PFSK-1 (cell line): ENCODE measurements around the gene CCDC88C.

Experiments used
- FOXP2 ChIP-seq: optimal IDR thresholded peaks from 2 replicates; pipeline ENCODE3; 2011; ENCODE audit warnings: borderline replicate concordance, control low read depth, inconsistent platforms; ENCODE audit not compliant: insufficient read depth; ENCODE audit errors: extremely low read length, extremely low read depth
- POLR2AphosphoS5 ChIP-seq: IDR thresholded peaks from 2 replicates; pipeline ENCODE4 v1.6.1; 2012; ENCODE audit warnings: low read depth, mild to moderate bottlenecking, control low read depth, low read length, moderate library complexity
- SIN3A ChIP-seq: IDR thresholded peaks from 2 replicates; pipeline ENCODE4 v1.6.1; 2012; ENCODE audit warnings: mild to moderate bottlenecking, low read length, moderate library complexity, borderline replicate concordance; ENCODE audit not compliant: insufficient read depth
- TAF1 ChIP-seq: IDR thresholded peaks from 2 replicates; pipeline ENCODE4 v1.6.1; 2012; ENCODE audit warnings: low read length, control low read depth, borderline replicate concordance; ENCODE audit not compliant: insufficient read depth
- TF ChIP-seq, protein P1 (sequence below), 2 experiments: IDR thresholded peaks; 2 replicates each; pipeline versions ENCODE4 v1.6.1 to v1.8.0; 2011 to 2012; ENCODE audit warnings: low read depth in 2 of 2, low read length in 2 of 2, control low read depth in 1 of 2, inconsistent platforms in 1 of 2, mild to moderate bottlenecking in 1 of 2, moderate library complexity in 1 of 2; ENCODE audit not compliant: insufficient read depth in 1 of 2

CCDC88C gene

DNA sequence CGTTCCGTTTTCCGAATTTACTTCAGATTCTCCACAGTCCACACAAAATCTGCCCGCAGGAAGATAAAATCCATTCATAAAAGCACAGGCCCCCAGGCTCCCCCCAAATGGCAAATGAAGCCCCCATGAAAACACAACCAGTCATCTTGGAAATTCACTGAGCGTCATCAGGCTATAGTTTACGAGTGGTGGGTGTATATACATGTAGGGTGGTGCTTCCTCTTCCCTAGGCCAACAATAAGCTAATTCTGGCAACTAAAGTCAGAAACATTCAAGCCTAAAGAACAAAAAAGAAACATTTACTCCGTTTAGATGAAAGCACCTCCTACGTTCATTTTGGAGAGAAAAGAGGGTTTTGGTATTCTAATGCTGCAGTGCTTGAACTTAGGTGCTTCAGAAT is 179.0 kb downstream of the CCDC88C start:
- TF ChIP-seq TAF1 (no peak), FOXP2 (no peak), POLR2AphosphoS5 (no peak)
- TF ChIP-seq, protein P1, sequence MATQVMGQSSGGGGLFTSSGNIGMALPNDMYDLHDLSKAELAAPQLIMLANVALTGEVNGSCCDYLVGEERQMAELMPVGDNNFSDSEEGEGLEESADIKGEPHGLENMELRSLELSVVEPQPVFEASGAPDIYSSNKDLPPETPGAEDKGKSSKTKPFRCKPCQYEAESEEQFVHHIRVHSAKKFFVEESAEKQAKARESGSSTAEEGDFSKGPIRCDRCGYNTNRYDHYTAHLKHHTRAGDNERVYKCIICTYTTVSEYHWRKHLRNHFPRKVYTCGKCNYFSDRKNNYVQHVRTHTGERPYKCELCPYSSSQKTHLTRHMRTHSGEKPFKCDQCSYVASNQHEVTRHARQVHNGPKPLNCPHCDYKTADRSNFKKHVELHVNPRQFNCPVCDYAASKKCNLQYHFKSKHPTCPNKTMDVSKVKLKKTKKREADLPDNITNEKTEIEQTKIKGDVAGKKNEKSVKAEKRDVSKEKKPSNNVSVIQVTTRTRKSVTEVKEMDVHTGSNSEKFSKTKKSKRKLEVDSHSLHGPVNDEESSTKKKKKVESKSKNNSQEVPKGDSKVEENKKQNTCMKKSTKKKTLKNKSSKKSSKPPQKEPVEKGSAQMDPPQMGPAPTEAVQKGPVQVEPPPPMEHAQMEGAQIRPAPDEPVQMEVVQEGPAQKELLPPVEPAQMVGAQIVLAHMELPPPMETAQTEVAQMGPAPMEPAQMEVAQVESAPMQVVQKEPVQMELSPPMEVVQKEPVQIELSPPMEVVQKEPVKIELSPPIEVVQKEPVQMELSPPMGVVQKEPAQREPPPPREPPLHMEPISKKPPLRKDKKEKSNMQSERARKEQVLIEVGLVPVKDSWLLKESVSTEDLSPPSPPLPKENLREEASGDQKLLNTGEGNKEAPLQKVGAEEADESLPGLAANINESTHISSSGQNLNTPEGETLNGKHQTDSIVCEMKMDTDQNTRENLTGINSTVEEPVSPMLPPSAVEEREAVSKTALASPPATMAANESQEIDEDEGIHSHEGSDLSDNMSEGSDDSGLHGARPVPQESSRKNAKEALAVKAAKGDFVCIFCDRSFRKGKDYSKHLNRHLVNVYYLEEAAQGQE (IDR thresholded peaks at IDR 0.05; ENCODE audit: insufficient read depth in 1 of 2, low read depth in 2 of 2, low read length in 2 of 2): no peak

DNA sequence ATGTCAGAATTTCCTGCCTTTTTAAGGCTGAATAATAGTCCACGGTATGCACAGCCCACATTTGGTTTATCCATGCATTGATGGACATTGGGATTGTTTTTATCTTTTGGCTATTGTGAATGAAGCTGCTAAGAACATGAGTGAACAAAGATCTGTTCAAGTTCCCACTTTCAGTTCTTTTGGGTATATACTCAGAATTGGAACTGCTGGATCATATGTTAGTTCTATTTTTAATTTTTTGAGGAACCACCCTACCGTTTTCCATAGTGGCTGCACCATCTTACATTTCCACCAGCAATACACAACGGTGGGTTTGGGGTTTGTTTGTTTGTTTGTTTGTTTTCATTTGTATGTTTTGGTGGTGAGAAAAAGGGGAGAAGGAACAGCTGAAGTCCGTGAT is 179.5 kb downstream of the CCDC88C start:
- TF ChIP-seq, protein P1 (IDR thresholded peaks at IDR 0.05; ENCODE audit: insufficient read depth in 1 of 2, low read depth in 2 of 2, low read length in 2 of 2): no peak
- TF ChIP-seq SIN3A (no peak), POLR2AphosphoS5 (no peak), TAF1 (no peak), FOXP2 (no peak)

DNA sequence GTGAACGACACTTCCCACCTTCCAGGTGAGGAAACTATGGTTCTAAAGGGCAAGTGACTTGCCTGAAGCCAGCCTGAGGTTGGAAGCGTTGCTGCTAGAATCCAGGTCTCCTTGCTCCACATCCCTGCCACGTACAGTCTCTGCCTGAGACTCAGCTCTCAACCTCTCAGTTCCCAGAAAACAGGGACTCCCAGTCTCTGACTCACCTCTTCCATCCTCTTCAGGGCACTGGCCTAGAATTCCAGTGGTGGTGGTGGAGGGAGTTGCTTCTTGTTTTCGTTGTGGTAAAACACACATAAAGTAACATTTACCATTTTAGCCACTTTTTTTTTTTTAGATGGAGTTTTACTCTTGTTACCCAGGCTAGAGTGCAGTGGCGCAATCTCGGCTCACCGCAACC is 180.4 kb downstream of the CCDC88C start:
- no peak for TF ChIP-seq TAF1
- TF ChIP-seq FOXP2: no peak

DNA sequence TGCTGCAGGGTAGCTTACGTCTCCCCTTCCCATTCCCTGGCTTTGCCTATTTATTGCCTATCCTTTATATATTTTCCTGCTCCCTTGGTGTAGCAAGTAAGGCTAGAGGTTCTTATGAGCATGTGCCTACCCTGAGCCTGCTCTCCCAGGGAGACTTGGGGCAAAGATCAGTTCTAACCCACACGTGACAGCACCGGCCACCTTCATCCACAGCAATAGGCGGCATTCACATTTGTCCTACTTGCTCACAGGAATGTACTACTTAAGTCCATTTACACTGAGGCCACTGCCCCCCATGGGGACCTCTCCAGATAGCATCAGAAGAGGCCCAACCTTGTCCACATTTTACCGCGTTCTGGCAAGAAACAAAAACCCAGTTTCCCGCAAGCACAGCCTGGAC is 181.8 kb downstream of the CCDC88C start:
- TF ChIP-seq, protein P1 (IDR thresholded peaks at IDR 0.05; ENCODE audit: insufficient read depth in 1 of 2, low read depth in 2 of 2, low read length in 2 of 2): no peak
- TF ChIP-seq FOXP2 (no peak), SIN3A (no peak), POLR2AphosphoS5 (no peak), TAF1 (no peak)

DNA sequence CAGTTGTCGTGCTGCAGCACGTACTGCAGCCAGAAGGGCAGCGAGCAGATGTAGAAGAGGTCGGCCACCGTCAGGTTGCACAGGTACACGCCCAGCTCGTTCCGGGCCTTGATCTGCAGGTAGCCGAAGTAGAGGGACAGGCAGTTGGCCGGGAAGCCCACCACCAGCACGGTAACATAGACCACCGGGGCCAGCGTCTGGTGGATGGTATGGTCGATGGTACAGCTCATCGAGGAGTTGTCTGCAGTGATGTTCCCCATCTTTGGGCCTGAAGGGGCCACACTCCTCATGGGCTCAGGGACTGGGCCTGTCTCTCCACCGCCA is 182.9 kb downstream of the CCDC88C start:
- TF ChIP-seq TAF1 (no peak), SIN3A (no peak), FOXP2 (no peak), POLR2AphosphoS5 (no peak)
- TF ChIP-seq, protein P1 (IDR thresholded peaks at IDR 0.05; ENCODE audit: insufficient read depth in 1 of 2, low read depth in 2 of 2, low read length in 2 of 2): no peak
